ENCODE results near the gene WWOX.

DNA sequence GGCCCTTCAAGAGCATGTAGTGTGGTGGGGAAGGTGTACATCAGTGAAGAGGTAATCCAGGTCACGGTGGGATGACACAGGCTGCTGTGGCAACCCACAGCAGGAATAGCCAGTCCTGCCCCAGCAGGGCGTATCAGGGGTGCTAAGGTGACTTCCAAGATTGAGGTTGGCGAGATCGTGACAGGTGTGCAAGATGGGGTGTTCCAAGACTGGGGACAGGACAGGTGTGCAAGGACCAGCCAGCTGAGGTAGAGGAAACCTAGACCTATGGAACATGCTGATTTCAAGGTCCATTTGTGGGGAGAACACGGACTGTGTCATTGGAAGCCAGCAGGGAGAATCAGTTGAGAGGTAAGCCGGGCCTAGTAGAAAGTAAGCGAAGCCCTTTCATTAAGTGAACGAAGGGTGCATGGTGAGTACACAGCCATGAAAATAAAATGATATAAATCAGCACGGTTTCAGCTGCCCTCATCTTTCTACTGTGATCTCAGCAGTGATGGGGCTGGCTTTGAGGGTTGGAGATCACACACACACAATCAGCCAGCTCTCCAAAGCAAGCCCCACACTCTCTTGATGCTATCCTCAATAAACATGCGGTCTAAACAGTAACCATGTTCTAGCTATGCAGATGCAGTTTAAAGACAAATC, 497.0 kb downstream of the WWOX start:
- TF ChIP-seq EZH2 (IDR thresholded peaks at IDR 0.05) (no peak), FOXP2 (optimal IDR thresholded peaks at IDR 0.05; ENCODE audit: control extremely low read depth, extremely low read length, insufficient read depth) (no peak)

Data from SK-N-MC (cell line).